Limb (tissue), 2 donors: ENCODE data around the gene PCID2.

Source experiments
- DNase-seq, 2 donors: peaks; one replicate each; pipeline ENCODE4 v3.0.0-alpha.2; 2016; ENCODE audit errors: extremely low spot score in 2 of 2

Gene PCID2

DNA sequence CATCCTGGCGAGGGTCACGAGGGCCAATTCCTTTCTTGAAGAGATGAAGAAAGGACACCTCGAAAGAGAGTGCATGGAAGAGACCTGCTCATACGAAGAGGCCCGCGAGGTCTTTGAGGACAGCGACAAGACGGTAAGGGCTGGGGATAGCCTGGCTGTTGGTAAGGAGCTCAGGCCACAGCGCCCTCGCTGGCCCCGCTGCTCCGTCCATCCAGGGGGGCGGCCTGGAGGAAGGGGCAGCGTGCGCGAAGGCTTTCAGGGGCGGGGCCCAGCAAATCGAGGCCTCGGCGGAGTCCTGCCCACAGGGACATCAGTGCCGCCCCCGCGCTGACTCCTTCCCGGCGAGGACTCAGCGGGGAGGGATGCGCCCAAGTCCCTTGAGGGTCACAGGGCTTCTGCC lies 79.0 kb downstream of the PCID2 start:
- DNase-seq, result no peak
